K562 (cell line): Measurements from ENCODE around the gene MMP21. TPM values are rescaled to one million over a fixed set of nuclear protein-coding genes. Genes with fewer than 3 reads are reported as not detected.

Source experiments
- ATAC-seq: fragments of 200-7000 bp; cut with Tn5 transposase; 3 replicates; pipeline ENCODE4 v1.9.1; 2020; ENCODE audit warnings: moderate library complexity
- BruUV-seq: library from RNA; stranded (reverse); fragments of 400-500 nt; replicated peaks from 2 replicates; lab custom pipeline; 2021; lab: Mats Ljungman, UMichigan
- CTCF ChIA-PET: fragments of 300-600 bp; formaldehyde crosslinking; extraction: SDS; loops from one replicate; lab custom pipeline; 2021; ENCODE audit warnings: low intra/inter-chr PET ratio; lab: Yijun Ruan, JAX
- POLR2A ChIA-PET: fragments of 300-600, 350-650 bp; sonication (Branson Sonifier 250); formaldehyde crosslinking; extraction: SDS; loops from one replicate; lab custom pipeline; 2021; ENCODE audit warnings: antibody characterized with exemption, inconsistent platforms; lab: Yijun Ruan, JAX
- DNase-seq, 4 experiments: peaks; one replicate each; pipeline versions ENCODE4 v3.0.0 to v3.0.0-alpha.2; 2011 to 2018; ENCODE audit warnings: low spot score in 3 of 4, mixed read lengths in 3 of 4; ENCODE audit errors: extremely low read depth in 1 of 4
- FAIRE-seq: peaks from 2 replicates; lab custom pipeline; 2011; peaks lifted over from hg19 to GRCh38; lab: Jason Lieb, UNC
- H2AFZ ChIP-seq: 2 replicates; pipeline ENCODE4 v1.6.0; 2011; ENCODE audit warnings: low read depth, low read length, control low read depth, inconsistent platforms
- H3K27ac ChIP-seq: fragments of 200-600 bp; 3 replicates; pipeline ENCODE4 v1.8.0; 2011; ENCODE audit warnings: low read depth, mild to moderate bottlenecking, control low read depth, inconsistent platforms, low read length, moderate library complexity, mixed read lengths; ENCODE audit errors: extremely low read depth
- H3K27me3 ChIP-seq, 2 experiments: fragments of 300-600 bp in 1 of 2; 2 replicates in 1 of 2; 3 replicates in 1 of 2; pipeline versions ENCODE4 v1.6.0 to v1.8.0; 2011; ENCODE audit warnings: inconsistent platforms in 2 of 2, low read length in 2 of 2, mild to moderate bottlenecking in 1 of 2, mixed read lengths in 1 of 2, moderate library complexity in 1 of 2; ENCODE audit not compliant: control insufficient read depth in 2 of 2, insufficient read depth in 2 of 2
- H3K36me3 ChIP-seq: fragments of 300-600 bp; 3 replicates; pipeline ENCODE4 v1.8.0; 2011; ENCODE audit warnings: mild to moderate bottlenecking, low read length, inconsistent platforms; ENCODE audit not compliant: control insufficient read depth, insufficient read depth
- H3K4me1 ChIP-seq, 2 experiments: fragments of 200-600 bp in 1 of 2; replicated peaks in 1 of 2; 2 replicates in 1 of 2; 3 replicates in 1 of 2; pipeline versions ENCODE4 v1.5.1 to v1.8.0; 2011; ENCODE audit warnings: inconsistent platforms in 2 of 2, low read length in 2 of 2, mild to moderate bottlenecking in 1 of 2, mixed read lengths in 1 of 2, moderate library complexity in 1 of 2; ENCODE audit not compliant: control insufficient read depth in 2 of 2, insufficient read depth in 2 of 2
- H3K4me2 ChIP-seq: 2 replicates; pipeline ENCODE4 v1.6.1; 2011; ENCODE audit warnings: low read length, control low read depth, inconsistent platforms, mixed read lengths; ENCODE audit not compliant: insufficient read depth
- H3K4me3 ChIP-seq: fragments of 200-600 bp; sonication (generic), shearing (Covaris generic); 2 replicates; pipeline ENCODE4 v1.5.1; 2016; ENCODE audit warnings: control low read depth, inconsistent platforms
- H3K79me2 ChIP-seq: fragments of 200-600 bp; 3 replicates; pipeline ENCODE4 v1.8.0; 2011; ENCODE audit warnings: low read length, inconsistent platforms; ENCODE audit not compliant: control insufficient read depth, insufficient read depth
- H3K9ac ChIP-seq, 2 experiments: 2 replicates each; pipeline versions ENCODE4 v1.6.0 to v1.6.1; 2011; ENCODE audit warnings: low read depth in 2 of 2, low read length in 2 of 2, control low read depth in 1 of 2, inconsistent platforms in 1 of 2, mild to moderate bottlenecking in 1 of 2, mixed read lengths in 1 of 2; ENCODE audit not compliant: insufficient read depth in 1 of 2
- H3K9me1 ChIP-seq: one replicate; pipeline ENCODE4 v1.6.0; 2011; ENCODE audit warnings: inconsistent platforms, mild to moderate bottlenecking, low read length, moderate library complexity; ENCODE audit not compliant: control insufficient read depth, insufficient read depth
- H3K9me3 ChIP-seq: replicated peaks from 2 replicates; pipeline ENCODE4 v1.5.1; 2011; ENCODE audit warnings: low read depth, low read length, inconsistent platforms; ENCODE audit not compliant: control insufficient read depth, insufficient read depth
- H4K20me1 ChIP-seq: replicated peaks from 2 replicates; pipeline ENCODE4 v1.6.1; 2011; ENCODE audit warnings: low read length, inconsistent platforms, mixed read lengths; ENCODE audit not compliant: control insufficient read depth, insufficient read depth
- CC2D1A ChIP-seq: fragments of 450-650 bp; IDR thresholded peaks from 2 replicates; pipeline ENCODE4 v1.6.1; 2017; ENCODE audit warnings: mild to moderate bottlenecking
- HDAC8 ChIP-seq: fragments of 450-650 bp; IDR thresholded peaks from 2 replicates; pipeline ENCODE4 v1.6.1; 2016; ENCODE audit warnings: mild to moderate bottlenecking, missing genetic modification characterization, moderate library complexity, missing compliant biosample characterization
- HOMEZ ChIP-seq: fragments of 250-450 bp; sonication (Bioruptor Pico); IDR thresholded peaks from 2 replicates; pipeline ENCODE4 v1.4.0; 2020; ENCODE audit warnings: mild to moderate bottlenecking, moderate library complexity
- HSF4 ChIP-seq: fragments of 250-450 bp; sonication (Bioruptor Pico); IDR thresholded peaks from 2 replicates; pipeline ENCODE4 v2.1.2; 2022; ENCODE audit warnings: mild to moderate bottlenecking, moderate library complexity, borderline replicate concordance
- MLX ChIP-seq, 2 experiments: fragments of 450-650 bp in 1 of 2; sonication (generic) in 1 of 2; formaldehyde crosslinking; conservative IDR thresholded peaks; 2 replicates each; pipeline versions ENCODE4 v1.4.0 to v1.8.1; 2020 to 2022; ENCODE audit warnings: mild to moderate bottlenecking in 1 of 2, missing genetic modification reagents in 1 of 2
- PHF20 ChIP-seq: fragments of 450-650 bp; IDR thresholded peaks from 2 replicates; pipeline ENCODE4 v1.6.1; 2018; ENCODE audit not compliant: partially characterized antibody
- PKNOX1 ChIP-seq: fragments of 450-650 bp; IDR thresholded peaks from 2 replicates; pipeline ENCODE4 v1.6.1; 2016
- ZKSCAN8 ChIP-seq: fragments of 200-800 bp; sonication (Bioruptor generic); IDR thresholded peaks from 2 replicates; pipeline ENCODE4 v1.6.1; 2016; ENCODE audit warnings: missing genetic modification characterization, missing compliant biosample characterization
- ZNF561 ChIP-seq: fragments of 450-650 bp; formaldehyde crosslinking; conservative IDR thresholded peaks from 2 replicates; pipeline ENCODE4 v1.4.0; 2020; ENCODE audit warnings: mild to moderate bottlenecking, moderate library complexity
- WGBS: fragments of 100-300 bp; shearing (Covaris generic); methylation state at CpG from one replicate; pipeline ENCODE4 v1.1.6; 2016; ENCODE audit warnings: low coverage, mixed read lengths; ENCODE audit not compliant: insufficient coverage; ENCODE audit errors: missing lambda C conversion rate; 5-methylcytosine and 5-hydroxymethylcytosine counted together
- in situ Hi-C: fragments of 300-500 bp; cut with MboI; formaldehyde crosslinking; loops from 4 replicates; pipeline ENCODE4 v1.15.0; 2018; ENCODE audit warnings: inconsistent platforms, mixed read lengths
- intact Hi-C: fragments of 100-400 bp; cut with micrococcal nuclease; formaldehyde crosslinking; loops from 2 replicates; pipeline ENCODE4 v1.14.2; 2022
- polyA plus RNA-seq, 8 experiments: library from polyadenylated mRNA; depleted of rRNA in 4 of 8; stranded (reverse) in 5 of 8; unstranded in 3 of 8; fragments of >200 nt; fragmentation: Nextera tagmentation in 2 of 8; fragmentation: Illumina TruSeq in 1 of 8; extraction: Ambion mirVana in 2 of 8; extraction: Trizol in 1 of 8; gene quantifications; 2 replicates each; pipeline versions ENCODE4 v1.2.1 to v1.2.3, GENCODE V29; 2011 to 2014; ENCODE audit warnings: inconsistent platforms in 1 of 8, missing spikeins in 1 of 8
- total RNA-seq, 7 experiments: library from RNA; depleted of rRNA in 6 of 7; stranded (reverse); fragments of >200 nt in 6 of 7; fragmentation: Illumina TruSeq in 2 of 7; extraction: Trizol in 2 of 7; gene quantifications; 2 replicates each; pipeline versions ENCODE4 v1.2.1 to v1.2.3, GENCODE V29; 2011 to 2021; ENCODE audit warnings: low replicate concordance in 1 of 7

Gene MMP21
- total and polyA plus RNA-seq, 9 of the 15 experiments (the other 6 are each of a cell fraction or from before 2014, with no cell fraction given): not detected

GRCh38 chr10:125795637-125796190 lies 20.1 kb upstream of the MMP21 start (continued):
- TF ChIP-seq PHF20: no peak
- TF ChIP-seq, all 486 proteins: peak for 0

- H4K20me1 ChIP-seq: no peaks in the 10 kb centered on the region; the same call in 1 of the 2 replicates
- no TSS peak for BruUV-seq
- H2AFZ ChIP-seq: no peak overlapping the region
- H3K36me3 ChIP-seq: peaks cover 37% of the 10 kb centered on the region; the same call in 2 of the 3 replicates
- no peaks in the 10 kb centered on the region for H3K9me3 ChIP-seq
- ChIA-PET POLR2A (interaction anchor here (1.2 to 2.3 kb wide), 5 partner anchors 8 to 13 kb away, joined by 4 to 5 read pairs (median 5); no protein-coding TSS in a partner anchor), CTCF (no interaction called here)
- FAIRE-seq: no peak
- H3K27me3 ChIP-seq: no peaks in the 10 kb centered on the region
- H3K9me1 ChIP-seq: peaks cover 2% of the 10 kb centered on the region
- no peak for TF ChIP-seq HSF4 (CRISPR knock-in tag)
- TF ChIP-seq MLX (CRISPR knock-in tag; conservative IDR thresholded peaks at IDR 0.05): no peak
- TF ChIP-seq ZKSCAN8 (CRISPR knock-in tag): no peak
- TF ChIP-seq CC2D1A: no peak
- TF ChIP-seq HOMEZ (CRISPR knock-in tag): no peak
- no peak for TF ChIP-seq PKNOX1
- no peak for TF ChIP-seq HDAC8 (tag)
- no peak for TF ChIP-seq ZNF561 (CRISPR knock-in tag)
- in situ Hi-C loops (no loop called here), intact Hi-C loops (no loop called here)
- H3K4me3 ChIP-seq: no peak overlapping the region
- DNase-seq: no peak
- peak overlapping the region in 1 of 2 experiments; percentile 45; a peak in 1 of 4 replicates for H3K9ac ChIP-seq
- H3K4me1 ChIP-seq: peaks cover 0 to 4% of the 10 kb centered on the region in 2 experiments; a peak in 2 of 5 replicates
- ATAC-seq: no peak
- 40% methylated on average over 1 of the region's 2 CpGs for WGBS
- no peak overlapping the region for H3K27ac ChIP-seq
- no peak overlapping the region for H3K4me2 ChIP-seq
- no peaks in the 10 kb centered on the region for H3K79me2 ChIP-seq
Measured at GRCh38 chr10:125795128-125795527, 19.5 kb upstream of the MMP21 start.
